Fibroblast of lung (primary cell): ENCODE results near the gene TNFRSF14. TPM values are rescaled to one million over a fixed set of nuclear protein-coding genes. Genes with fewer than 3 reads are reported as not detected.

Source experiments
- DNase-seq, 2 donors: peaks; one replicate each; pipeline versions ENCODE4 v3.0.0 to v3.0.0-alpha.2; 2010; ENCODE audit warnings: low read depth in 2 of 2
- H2AFZ ChIP-seq: 2 replicates; pipeline ENCODE4 v1.5.1; 2012; ENCODE audit warnings: low read length, control low read depth, inconsistent platforms
- H3K27ac ChIP-seq: 2 replicates; pipeline ENCODE4 v1.5.1; 2011; ENCODE audit warnings: low read length, control low read depth; ENCODE audit not compliant: insufficient read depth
- H3K27me3 ChIP-seq: 2 replicates; pipeline ENCODE4 v1.5.1; 2011; ENCODE audit warnings: mild to moderate bottlenecking, low read length; ENCODE audit not compliant: control insufficient read depth, insufficient read depth
- H3K36me3 ChIP-seq: 2 replicates; pipeline ENCODE4 v1.5.1; 2011; ENCODE audit warnings: low read length; ENCODE audit not compliant: control insufficient read depth, insufficient read depth
- H3K4me1 ChIP-seq: 2 replicates; pipeline ENCODE4 v1.5.1; 2011; ENCODE audit warnings: low read length; ENCODE audit not compliant: control insufficient read depth, insufficient read depth; ENCODE audit errors: extremely low read depth
- H3K4me2 ChIP-seq: 2 replicates; pipeline ENCODE4 v1.5.1; 2011; ENCODE audit warnings: low read length, control low read depth; ENCODE audit not compliant: insufficient read depth; ENCODE audit errors: extremely low read depth
- H3K4me3 ChIP-seq, 4 experiments: fragments of 200-600 bp in 1 of 4; sonication (generic) in 1 of 4; replicated peaks in 1 of 4; 2 replicates each; pipeline ENCODE4 v1.5.1; 2011 to 2016; ENCODE audit warnings: low read length in 4 of 4, low read depth in 3 of 4, mild to moderate bottlenecking in 3 of 4, control low read depth in 2 of 4, inconsistent platforms in 1 of 4, mixed read lengths in 1 of 4; ENCODE audit not compliant: insufficient read depth in 1 of 4; ENCODE audit errors: control extremely low read depth in 1 of 4
- H3K79me2 ChIP-seq: 2 replicates; pipeline ENCODE4 v1.5.1; 2012; ENCODE audit warnings: mild to moderate bottlenecking, low read length, inconsistent platforms; ENCODE audit not compliant: control insufficient read depth, insufficient read depth
- H3K9ac ChIP-seq: 2 replicates; pipeline ENCODE4 v1.5.1; 2011; ENCODE audit warnings: mild to moderate bottlenecking, low read length, control low read depth; ENCODE audit not compliant: insufficient read depth
- H3K9me3 ChIP-seq: 2 replicates; pipeline ENCODE4 v1.5.1; 2012; ENCODE audit warnings: low read depth, low read length; ENCODE audit not compliant: control insufficient read depth, insufficient read depth
- H4K20me1 ChIP-seq: 2 replicates; pipeline ENCODE4 v1.5.1; 2011; ENCODE audit warnings: low read length; ENCODE audit not compliant: control insufficient read depth, insufficient read depth; ENCODE audit errors: extremely low read depth
- CTCF ChIP-seq, 2 donors: IDR thresholded peaks in 1 of 2; conservative IDR thresholded peaks in 1 of 2; 1 replicate in 1 of 2; 2 replicates in 1 of 2; pipeline ENCODE4 v1.5.1; 2011 to 2012; ENCODE audit warnings: low read length in 2 of 2, control low read depth in 1 of 2, inconsistent platforms in 1 of 2, low read depth in 1 of 2, mild to moderate bottlenecking in 1 of 2
- EZH2 ChIP-seq: IDR thresholded peaks from 2 replicates; pipeline ENCODE4 v1.5.1; 2012; ENCODE audit warnings: low read length, control low read depth, mild to moderate bottlenecking; ENCODE audit errors: missing control alignments
- polyA plus RNA-seq, 2 donors: library from polyadenylated mRNA; depleted of rRNA in 1 of 2; stranded (reverse) in 1 of 2; unstranded in 1 of 2; fragments of >200 nt; gene quantifications; 2 replicates each; pipeline ENCODE4 v1.2.1, GENCODE V29; 2011 to 2012; ENCODE audit warnings: missing spikeins in 1 of 2
- total RNA-seq: library from RNA; depleted of rRNA; stranded (reverse); fragments of >200 nt; gene quantifications from 2 replicates; pipeline ENCODE4 v1.2.1, GENCODE V29; 2014

TNFRSF14 gene
- total and polyA plus RNA-seq, 2 donors (not counting 1 experiment from before 2014, with no cell fraction given): 15.2 to 85.0 TPM

- no peak overlapping the region for H3K9ac ChIP-seq
- H3K27ac ChIP-seq: no peak overlapping the region
- no peaks in the 10 kb centered on the region for H3K79me2 ChIP-seq
- no peaks in the 10 kb centered on the region for H3K9me3 ChIP-seq
- H3K4me3 ChIP-seq: no peak overlapping the region
- DNase-seq: no peak
- H2AFZ ChIP-seq: no peak overlapping the region
- H4K20me1 ChIP-seq: no peaks in the 10 kb centered on the region
- no peak overlapping the region for H3K4me2 ChIP-seq
- H3K36me3 ChIP-seq: peaks cover 5% of the 10 kb centered on the region
- H3K4me1 ChIP-seq: no peaks in the 10 kb centered on the region
- no peaks in the 10 kb centered on the region for H3K27me3 ChIP-seq
- no peak for TF ChIP-seq EZH2
- TF ChIP-seq CTCF (conservative IDR thresholded peaks at IDR 0.05 in 1 of 2, IDR thresholded peaks at IDR 0.05 in 1 of 2; ENCODE audit: low read depth in 1 of 2, low read length in 2 of 2): no peak
Measured at GRCh38 chr1:2564006-2564814, 8.0 kb downstream of the TNFRSF14 start.

GRCh38 chr1:2564815-2565374 lies 8.7 kb downstream of the TNFRSF14 start:
- Histone ChIP-seq H3K4me3 (no peak overlapping the region), H4K20me1 (no peaks in the 10 kb centered on the region), H3K4me2 (no peak overlapping the region), H3K9me3 (no peaks in the 10 kb centered on the region), H3K79me2 (no peaks in the 10 kb centered on the region), H3K27ac (no peak overlapping the region), H3K4me1 (no peaks in the 10 kb centered on the region), H2AFZ (no peak overlapping the region), H3K36me3 (peaks cover 3% of the 10 kb centered on the region), H3K27me3 (no peaks in the 10 kb centered on the region), H3K9ac (no peak overlapping the region)
- DNase-seq: no peak
- no peak for TF ChIP-seq EZH2
- TF ChIP-seq CTCF (conservative IDR thresholded peaks at IDR 0.05 in 1 of 2, IDR thresholded peaks at IDR 0.05 in 1 of 2; ENCODE audit: low read depth in 1 of 2, low read length in 2 of 2): no peak

GRCh38 chr1:2566101-2567045 lies 10.2 kb downstream of the TNFRSF14 start:
- peak; percentile 40 for TF ChIP-seq EZH2
- no peak for TF ChIP-seq CTCF (conservative IDR thresholded peaks at IDR 0.05 in 1 of 2, IDR thresholded peaks at IDR 0.05 in 1 of 2; ENCODE audit: low read depth in 1 of 2, low read length in 2 of 2)
- Histone ChIP-seq H2AFZ (no peak overlapping the region), H3K9me3 (no peaks in the 10 kb centered on the region), H3K79me2 (no peaks in the 10 kb centered on the region), H3K4me1 (no peaks in the 10 kb centered on the region), H3K9ac (no peak overlapping the region), H3K36me3 (peaks cover 3% of the 10 kb centered on the region), H4K20me1 (no peaks in the 10 kb centered on the region), H3K4me2 (no peak overlapping the region), H3K4me3 (no peak overlapping the region), H3K27me3 (no peaks in the 10 kb centered on the region), H3K27ac (no peak overlapping the region)
- no peak for DNase-seq
